HG03354 (cell line): ENCODE results near the gene SOS1.
"Not testable (repeated sequence)": the region's sequence is repeated elsewhere in the genome, so short reads cannot be mapped to it uniquely, and the experiment has no call there.

ENCODE experiments used
- ATAC-seq: cut with Tn5 transposase; IDR thresholded peaks from one replicate; pipeline ENCODE4 v1.9.1; 2021; ENCODE audit warnings: mild to moderate bottlenecking; ENCODE audit not compliant: unreplicated experiment, poor library complexity, severe bottlenecking

The SOS1 gene

GRCh38 chr2:38945911-38946310 is 174.9 kb downstream of the SOS1 start:
- ATAC-seq = no peak

GRCh38 chr2:38945372-38945771 is 175.5 kb downstream of the SOS1 start:
- ATAC-seq = no peak

GRCh38 chr2:38943784-38944183 is 177.1 kb downstream of the SOS1 start:
- no peak for ATAC-seq

- ATAC-seq = no peak
Observed at GRCh38 chr2:38940746-38941145, 180.1 kb downstream of the SOS1 start.

GRCh38 chr2:38937548-38937947 is 183.3 kb downstream of the SOS1 start:
- no peak for ATAC-seq

GRCh38 chr2:38936516-38936915 is 184.3 kb downstream of the SOS1 start:
- ATAC-seq = not testable (repeated sequence)

GRCh38 chr2:38935568-38936172 is 185.2 kb downstream of the SOS1 start:
- no peak for ATAC-seq

- no peak for ATAC-seq
Observed at GRCh38 chr2:38934742-38935141, 186.1 kb downstream of the SOS1 start.

- ATAC-seq = no peak
Observed at GRCh38 chr2:38933653-38934052, 187.2 kb downstream of the SOS1 start.

- ATAC-seq = no peak
Observed at GRCh38 chr2:38932586-38932985, 188.3 kb downstream of the SOS1 start.
